ENCODE results near the gene SIPA1L2. TPM values are rescaled to one million over a fixed set of nuclear protein-coding genes. Genes with fewer than 3 reads are reported as not detected.

Gene SIPA1L2
- total RNA-seq = 18.1 TPM

- intact Hi-C loops (cut with DNase I) = loop anchor here (1.0 to 10.0 kb wide), 3 partner anchors 137 to 320 kb away; partner anchors contain the start of gene NTPCR
- Histone ChIP-seq H3K36me3 (no peaks in the 10 kb centered on the region), H3K4me3 (peak within 1 kb of the TSS; percentile 78 to 80), H3K4me1 (no peaks in the 10 kb centered on the region), H3K27me3 (no peaks in the 10 kb centered on the region), H3K27ac (peak within 1 kb of the TSS; percentile 88 to 92), H3K9me3 (no peaks in the 10 kb centered on the region)
- peak; percentile 53 to 95 for DNase-seq (ENCODE audit: low spot score in 2 of 2)
- TF ChIP-seq CTCF (IDR thresholded peaks at IDR 0.05) = peak in 2 of 3 experiments; percentile 30 to 49
Measured at GRCh38 chr1:232630047-232630893, at the start of gene SIPA1L2. Gene SIPA1L2 (minus strand): TSS chr1:232630133. CDS start chr1:232515339, 114,794 bp downstream.

- no peak for DNase-seq (ENCODE audit: low spot score in 2 of 2)
- no peaks in the 10 kb centered on the region for H3K36me3 ChIP-seq
- H3K27me3 ChIP-seq = no peaks in the 10 kb centered on the region
- H3K9me3 ChIP-seq = no peaks in the 10 kb centered on the region
- no peak for TF ChIP-seq CTCF (IDR thresholded peaks at IDR 0.05)
- H3K4me3 ChIP-seq = no peak overlapping the region
- H3K4me1 ChIP-seq = no peaks in the 10 kb centered on the region
- intact Hi-C loops (cut with DNase I) = no loop called here
- no peak overlapping the region for H3K27ac ChIP-seq
Measured at GRCh38 chr1:232678185-232678886, 48.4 kb upstream of the SIPA1L2 start.

- Histone ChIP-seq H3K9me3 (no peaks in the 10 kb centered on the region), H3K4me3 (no peak overlapping the region), H3K27me3 (no peaks in the 10 kb centered on the region), H3K4me1 (no peaks in the 10 kb centered on the region), H3K36me3 (no peaks in the 10 kb centered on the region), H3K27ac (no peak overlapping the region)
- no peak for TF ChIP-seq CTCF (IDR thresholded peaks at IDR 0.05)
- no peak for DNase-seq (ENCODE audit: low spot score in 2 of 2)
- intact Hi-C loops (cut with DNase I) = no loop called here
Measured at GRCh38 chr1:232676307-232676706, 46.4 kb upstream of the SIPA1L2 start.

GRCh38 chr1:232675898-232676297 lies 46.0 kb upstream of the SIPA1L2 start:
- H3K4me3 ChIP-seq = no peak overlapping the region
- no peaks in the 10 kb centered on the region for H3K27me3 ChIP-seq
- H3K36me3 ChIP-seq = no peaks in the 10 kb centered on the region
- no peaks in the 10 kb centered on the region for H3K9me3 ChIP-seq
- DNase-seq (ENCODE audit: low spot score in 2 of 2) = no peak
- no peak for TF ChIP-seq CTCF (IDR thresholded peaks at IDR 0.05)
- H3K4me1 ChIP-seq = no peaks in the 10 kb centered on the region
- intact Hi-C loops (cut with DNase I) = no loop called here
- no peak overlapping the region for H3K27ac ChIP-seq

GRCh38 chr1:232675260-232675659 lies 45.3 kb upstream of the SIPA1L2 start:
- DNase-seq (ENCODE audit: low spot score in 2 of 2) = no peak
- H3K27me3 ChIP-seq = no peaks in the 10 kb centered on the region
- no peak for TF ChIP-seq CTCF (IDR thresholded peaks at IDR 0.05)
- H3K36me3 ChIP-seq = no peaks in the 10 kb centered on the region
- no peak overlapping the region for H3K27ac ChIP-seq
- H3K9me3 ChIP-seq = no peaks in the 10 kb centered on the region
- H3K4me3 ChIP-seq = no peak overlapping the region
- H3K4me1 ChIP-seq = no peaks in the 10 kb centered on the region
- intact Hi-C loops (cut with DNase I) = no loop called here

All from ascending aorta (tissue), 2 donors.